Measurements from ENCODE around the gene OR6C1. TPM values are rescaled to one million over a fixed set of nuclear protein-coding genes. Genes with fewer than 3 reads are reported as not detected.

The OR6C1 gene
- total RNA-seq (2022) (not detected in 2 replicates), Bru-seq, nascent RNA (not detected), BruChase-seq, experiment 1, labeled RNA remaining after a 2-hour chase (not detected), BruChase-seq, experiment 2, labeled RNA remaining after a 6-hour chase (not detected)
- long read RNA-seq, result 0 reads

DNA sequence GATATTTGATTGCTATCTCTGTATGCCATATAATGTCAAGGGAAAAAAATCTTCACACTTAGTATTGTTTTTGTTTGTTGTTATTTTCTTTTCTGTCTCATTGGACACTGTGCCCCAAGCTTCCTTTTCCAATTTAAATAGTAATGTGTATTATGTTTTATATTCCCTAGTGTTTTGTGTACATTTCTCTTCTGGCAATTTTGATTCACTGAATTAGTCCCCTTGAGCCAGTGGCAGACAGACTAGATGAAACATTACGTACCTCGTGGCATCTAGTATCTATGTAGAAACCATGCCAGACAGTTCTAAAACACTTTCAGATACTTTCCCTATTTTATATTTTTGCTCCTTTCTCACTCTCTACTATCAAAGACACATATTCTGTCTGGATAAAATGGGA, at the start of gene OR6C1:
Gene OR6C1 (plus strand): TSS at position 301 of the 400 bp plus-strand sequence. CDS start 6,257 bp downstream, outside the sequence.
- Mint-ChIP-seq H3K27me3 (ENCODE audit: insufficient read depth, unreplicated experiment) (no peaks in the 10 kb centered on the region), H3K9me3 (ENCODE audit: unreplicated experiment) (no peaks in the 10 kb centered on the region), H3K27ac (ENCODE audit: unreplicated experiment) (no peak within 1 kb of the TSS), H3K4me1 (ENCODE audit: low read depth, unreplicated experiment) (no peaks in the 10 kb centered on the region), H3K36me3 (ENCODE audit: insufficient read depth, unreplicated experiment) (no peaks in the 10 kb centered on the region), H3K4me3 (ENCODE audit: unreplicated experiment) (no peak within 1 kb of the TSS)
- Histone ChIP-seq H3K4me3 (ENCODE audit: low read depth, low read length) (no peak within 1 kb of the TSS), H3K9me3 (no peaks in the 10 kb centered on the region), H3K27me3 (replicated peaks; ENCODE audit: control insufficient read depth, insufficient read depth, low read length) (no peaks in the 10 kb centered on the region), H3K36me3 (ENCODE audit: control insufficient read depth, insufficient read depth, low read length) (no peaks in the 10 kb centered on the region), H3K4me1 (0 out of 2 replicates have a peak, but pooled peaks cover 4% of the 10 kb centered on the region)
- TF ChIP-seq, protein P1, sequence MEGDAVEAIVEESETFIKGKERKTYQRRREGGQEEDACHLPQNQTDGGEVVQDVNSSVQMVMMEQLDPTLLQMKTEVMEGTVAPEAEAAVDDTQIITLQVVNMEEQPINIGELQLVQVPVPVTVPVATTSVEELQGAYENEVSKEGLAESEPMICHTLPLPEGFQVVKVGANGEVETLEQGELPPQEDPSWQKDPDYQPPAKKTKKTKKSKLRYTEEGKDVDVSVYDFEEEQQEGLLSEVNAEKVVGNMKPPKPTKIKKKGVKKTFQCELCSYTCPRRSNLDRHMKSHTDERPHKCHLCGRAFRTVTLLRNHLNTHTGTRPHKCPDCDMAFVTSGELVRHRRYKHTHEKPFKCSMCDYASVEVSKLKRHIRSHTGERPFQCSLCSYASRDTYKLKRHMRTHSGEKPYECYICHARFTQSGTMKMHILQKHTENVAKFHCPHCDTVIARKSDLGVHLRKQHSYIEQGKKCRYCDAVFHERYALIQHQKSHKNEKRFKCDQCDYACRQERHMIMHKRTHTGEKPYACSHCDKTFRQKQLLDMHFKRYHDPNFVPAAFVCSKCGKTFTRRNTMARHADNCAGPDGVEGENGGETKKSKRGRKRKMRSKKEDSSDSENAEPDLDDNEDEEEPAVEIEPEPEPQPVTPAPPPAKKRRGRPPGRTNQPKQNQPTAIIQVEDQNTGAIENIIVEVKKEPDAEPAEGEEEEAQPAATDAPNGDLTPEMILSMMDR (IDR thresholded peaks at IDR 0.05; ENCODE audit: insufficient read depth in 1 of 2, low read depth in 1 of 2, low read length in 1 of 2, severe bottlenecking in 1 of 2, unreplicated experiment in 1 of 2), result no peak
- ChIA-PET CTCF (no interaction called here), POLR2A (no interaction called here)
- no TSS peak for BruUV-seq (replicated peaks)
- intact Hi-C loops (cut with micrococcal nuclease; ENCODE audit: unreplicated experiment), result no loop called here
- no peak for DNase-seq

GRCh38 chr12:55280991-55281390, 33.2 kb upstream of the OR6C1 start:
- Histone ChIP-seq H3K27me3 (replicated peaks; ENCODE audit: control insufficient read depth, insufficient read depth, low read length) (no peaks in the 10 kb centered on the region), H3K9me3 (no peaks in the 10 kb centered on the region), H3K4me1 (no peaks in the 10 kb centered on the region), H3K36me3 (ENCODE audit: control insufficient read depth, insufficient read depth, low read length) (no peaks in the 10 kb centered on the region), H3K4me3 (ENCODE audit: low read depth, low read length) (no peak overlapping the region)
- peaks cover 16% of the 10 kb centered on the region for H3K9me3 Mint-ChIP-seq (ENCODE audit: unreplicated experiment)
- no peaks in the 10 kb centered on the region for H3K4me1 Mint-ChIP-seq (ENCODE audit: low read depth, unreplicated experiment)
- H3K27ac Mint-ChIP-seq (ENCODE audit: unreplicated experiment), result no peak overlapping the region
- CTCF ChIA-PET, result no interaction called here
- BruUV-seq (replicated peaks), result no TSS peak
- DNase-seq, result no peak
- no peaks in the 10 kb centered on the region for H3K36me3 Mint-ChIP-seq (ENCODE audit: insufficient read depth, unreplicated experiment)
- intact Hi-C loops (cut with micrococcal nuclease; ENCODE audit: unreplicated experiment), result no loop called here
- no peak overlapping the region for H3K4me3 Mint-ChIP-seq (ENCODE audit: unreplicated experiment)
- H3K27me3 Mint-ChIP-seq (ENCODE audit: insufficient read depth, unreplicated experiment), result peaks cover 5% of the 10 kb centered on the region
- TF ChIP-seq, protein P1 (IDR thresholded peaks at IDR 0.05; ENCODE audit: insufficient read depth in 1 of 2, low read depth in 1 of 2, low read length in 1 of 2, severe bottlenecking in 1 of 2, unreplicated experiment in 1 of 2), result no peak
- POLR2A ChIA-PET, result no interaction called here

- DNase-seq, result no peak
- no peaks in the 10 kb centered on the region for H3K4me1 Mint-ChIP-seq (ENCODE audit: low read depth, unreplicated experiment)
- Histone ChIP-seq H3K4me3 (ENCODE audit: low read depth, low read length) (no peak overlapping the region), H3K9me3 (no peaks in the 10 kb centered on the region), H3K36me3 (ENCODE audit: control insufficient read depth, insufficient read depth, low read length) (no peaks in the 10 kb centered on the region), H3K4me1 (no peaks in the 10 kb centered on the region), H3K27me3 (replicated peaks; ENCODE audit: control insufficient read depth, insufficient read depth, low read length) (no peaks in the 10 kb centered on the region)
- ChIA-PET CTCF (no interaction called here), POLR2A (no interaction called here)
- TF ChIP-seq, protein P1 (IDR thresholded peaks at IDR 0.05; ENCODE audit: insufficient read depth in 1 of 2, low read depth in 1 of 2, low read length in 1 of 2, severe bottlenecking in 1 of 2, unreplicated experiment in 1 of 2), result no peak
- no TSS peak for BruUV-seq (replicated peaks)
- no peaks in the 10 kb centered on the region for H3K9me3 Mint-ChIP-seq (ENCODE audit: unreplicated experiment)
- H3K36me3 Mint-ChIP-seq (ENCODE audit: insufficient read depth, unreplicated experiment), result no peaks in the 10 kb centered on the region
- no peak overlapping the region for H3K4me3 Mint-ChIP-seq (ENCODE audit: unreplicated experiment)
- intact Hi-C loops (cut with micrococcal nuclease; ENCODE audit: unreplicated experiment), result no loop called here
- no peak overlapping the region for H3K27ac Mint-ChIP-seq (ENCODE audit: unreplicated experiment)
- peaks cover 2% of the 10 kb centered on the region for H3K27me3 Mint-ChIP-seq (ENCODE audit: insufficient read depth, unreplicated experiment)
Observed at GRCh38 chr12:55289999-55290398, 24.1 kb upstream of the OR6C1 start.

Measured in Caco-2 (cell line).